ENCODE data around the gene FBXO33.
A peak's percentile ranks its signal among the peaks of the same experiment; 100 is the strongest.
"Not testable (repeated sequence)": the region's sequence is repeated elsewhere in the genome, so short reads cannot be mapped to it uniquely, and the experiment has no call there.

The FBXO33 gene

GRCh38 chr14:39368261-39368959 lies 63.8 kb downstream of the FBXO33 start:
- TF ChIP-seq, protein P1, sequence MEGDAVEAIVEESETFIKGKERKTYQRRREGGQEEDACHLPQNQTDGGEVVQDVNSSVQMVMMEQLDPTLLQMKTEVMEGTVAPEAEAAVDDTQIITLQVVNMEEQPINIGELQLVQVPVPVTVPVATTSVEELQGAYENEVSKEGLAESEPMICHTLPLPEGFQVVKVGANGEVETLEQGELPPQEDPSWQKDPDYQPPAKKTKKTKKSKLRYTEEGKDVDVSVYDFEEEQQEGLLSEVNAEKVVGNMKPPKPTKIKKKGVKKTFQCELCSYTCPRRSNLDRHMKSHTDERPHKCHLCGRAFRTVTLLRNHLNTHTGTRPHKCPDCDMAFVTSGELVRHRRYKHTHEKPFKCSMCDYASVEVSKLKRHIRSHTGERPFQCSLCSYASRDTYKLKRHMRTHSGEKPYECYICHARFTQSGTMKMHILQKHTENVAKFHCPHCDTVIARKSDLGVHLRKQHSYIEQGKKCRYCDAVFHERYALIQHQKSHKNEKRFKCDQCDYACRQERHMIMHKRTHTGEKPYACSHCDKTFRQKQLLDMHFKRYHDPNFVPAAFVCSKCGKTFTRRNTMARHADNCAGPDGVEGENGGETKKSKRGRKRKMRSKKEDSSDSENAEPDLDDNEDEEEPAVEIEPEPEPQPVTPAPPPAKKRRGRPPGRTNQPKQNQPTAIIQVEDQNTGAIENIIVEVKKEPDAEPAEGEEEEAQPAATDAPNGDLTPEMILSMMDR (IDR thresholded peaks at IDR 0.05; ENCODE audit: low read depth, low read length, missing control alignments): peak; percentile 72
- in situ Hi-C loops (cut with HindIII; ENCODE audit: low pct_ligation_motif_present, low sequenced_read_pairs): no loop called here

GRCh38 chr14:39367387-39367751 lies 64.9 kb downstream of the FBXO33 start:
- DNase-seq: no peak
- in situ Hi-C loops (cut with HindIII; ENCODE audit: low pct_ligation_motif_present, low sequenced_read_pairs): no loop called here
- Histone ChIP-seq H3K27me3 (replicated peaks) (no peaks in the 10 kb centered on the region), H3K36me3 (replicated peaks) (no peaks in the 10 kb centered on the region), H3K27ac (no peak overlapping the region), H3K4me3 (ENCODE audit: low read depth, low read length) (no peak overlapping the region)
- TF ChIP-seq, protein P1 (IDR thresholded peaks at IDR 0.05; ENCODE audit: low read depth, low read length, missing control alignments): no peak

More at GRCh38 chr14:39368261-39368959, 63.8 kb downstream of the FBXO33 start:
- Histone ChIP-seq H3K27ac (no peak overlapping the region), H3K36me3 (replicated peaks) (no peaks in the 10 kb centered on the region), H3K27me3 (replicated peaks) (no peaks in the 10 kb centered on the region), H3K4me3 (ENCODE audit: low read depth, low read length) (no peak overlapping the region)
- peak; percentile 57 for DNase-seq

DNA sequence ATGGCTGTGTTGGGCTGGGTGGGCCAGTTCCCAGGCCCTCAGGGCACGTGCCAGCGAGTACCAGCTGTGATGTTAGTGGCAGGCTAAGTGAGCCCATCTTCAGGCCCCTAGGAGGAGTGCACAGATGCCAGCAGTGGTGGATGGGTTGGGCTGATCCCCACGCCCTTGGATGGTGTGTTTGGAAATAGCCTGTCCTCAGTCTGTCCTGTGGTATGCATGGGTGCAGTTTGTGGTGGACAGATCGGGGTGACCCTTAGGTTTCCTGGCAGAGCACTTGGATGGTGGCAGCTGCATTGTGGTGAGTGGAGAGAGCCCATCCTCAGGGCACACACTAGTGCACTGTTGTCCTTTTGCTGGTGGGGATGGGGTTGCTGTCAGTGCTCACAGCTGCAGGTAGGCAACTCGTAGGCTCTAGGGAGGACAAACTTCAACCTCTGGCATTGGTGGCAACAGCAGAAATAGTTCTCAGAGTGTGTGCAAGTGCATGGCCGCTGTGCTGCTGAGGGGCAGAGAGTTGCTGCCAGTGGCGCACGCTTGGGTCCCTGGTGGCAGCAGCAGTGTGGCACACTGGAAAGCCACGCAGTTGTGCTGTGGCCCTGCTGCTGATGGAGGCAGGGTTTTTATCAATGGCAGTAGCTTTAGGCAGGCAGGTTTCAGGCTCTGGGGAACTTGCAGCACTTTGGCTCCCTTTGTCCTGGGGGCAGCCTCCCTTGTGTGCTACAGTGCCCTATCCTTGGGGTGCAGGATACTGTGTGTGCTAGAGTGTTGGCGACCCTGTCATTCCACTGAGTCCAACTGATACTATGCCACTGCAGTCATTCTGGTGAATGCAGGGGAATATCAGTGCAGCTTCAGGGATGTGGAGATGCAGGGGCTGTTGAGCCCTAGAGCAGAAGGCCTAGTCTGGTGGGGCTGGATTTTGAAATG lies 65.5 kb downstream of the FBXO33 start:
- TF ChIP-seq, protein P1 (IDR thresholded peaks at IDR 0.05; ENCODE audit: low read depth, low read length, missing control alignments): no peak
- in situ Hi-C loops (cut with HindIII; ENCODE audit: low pct_ligation_motif_present, low sequenced_read_pairs): no loop called here
- Histone ChIP-seq H3K27ac (no peak overlapping the region), H3K36me3 (replicated peaks) (no peaks in the 10 kb centered on the region), H3K4me3 (ENCODE audit: low read depth, low read length) (no peak overlapping the region), H3K27me3 (replicated peaks) (no peaks in the 10 kb centered on the region)
- DNase-seq: no peak

DNA sequence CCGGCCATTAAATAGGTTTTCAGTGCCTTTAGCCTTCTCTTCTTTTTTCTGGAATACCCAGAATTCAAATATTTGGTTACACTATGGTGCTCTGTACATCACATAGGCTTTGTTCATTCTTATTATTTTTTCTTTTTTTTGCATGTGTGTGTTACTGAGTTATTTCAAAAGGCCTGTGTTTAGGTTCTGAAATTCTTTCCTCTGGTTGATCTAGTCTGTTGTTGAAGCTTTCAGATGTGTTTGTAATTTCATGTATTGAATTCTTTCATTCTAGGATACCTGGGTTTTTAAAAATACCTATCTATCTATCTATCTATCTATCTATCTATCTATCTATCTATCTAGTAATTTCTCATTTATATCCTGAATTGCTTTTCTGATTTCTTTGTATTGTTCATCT lies 66.9 kb downstream of the FBXO33 start:
- no peaks in the 10 kb centered on the region for H3K27me3 ChIP-seq (replicated peaks)
- TF ChIP-seq, protein P1 (IDR thresholded peaks at IDR 0.05; ENCODE audit: low read depth, low read length, missing control alignments): no peak
- in situ Hi-C loops (cut with HindIII; ENCODE audit: low pct_ligation_motif_present, low sequenced_read_pairs): no loop called here
- no peak for DNase-seq
- H3K27ac ChIP-seq: no peak overlapping the region
- H3K4me3 ChIP-seq (ENCODE audit: low read depth, low read length): no peak overlapping the region
- no peaks in the 10 kb centered on the region for H3K36me3 ChIP-seq (replicated peaks)

GRCh38 chr14:39364509-39364908 lies 67.7 kb downstream of the FBXO33 start:
- TF ChIP-seq, protein P1 (IDR thresholded peaks at IDR 0.05; ENCODE audit: low read depth, low read length, missing control alignments): no peak
- no peak for DNase-seq
- Histone ChIP-seq H3K4me3 (ENCODE audit: low read depth, low read length) (no peak overlapping the region), H3K27me3 (replicated peaks) (no peaks in the 10 kb centered on the region), H3K27ac (no peak overlapping the region), H3K36me3 (replicated peaks) (no peaks in the 10 kb centered on the region)
- in situ Hi-C loops (cut with HindIII; ENCODE audit: low pct_ligation_motif_present, low sequenced_read_pairs): no loop called here

- H3K4me3 ChIP-seq (ENCODE audit: low read depth, low read length); H3K36me3 ChIP-seq (replicated peaks); DNase-seq; in situ Hi-C loops (cut with HindIII; ENCODE audit: low pct_ligation_motif_present, low sequenced_read_pairs); H3K27ac ChIP-seq; H3K27me3 ChIP-seq (replicated peaks): not testable (repeated sequence)
These were observed 70.7 kb downstream of the FBXO33 start for GRCh38 chr14:39361556-39361955.
